Mesendoderm (in vitro differentiated cells): Measurements from ENCODE around the gene PPP2R2C.

Experiments used
- DNase-seq: peaks from one replicate; pipeline ENCODE4 v3.0.0; 2013
- H2AK5ac ChIP-seq: 2 replicates; pipeline ENCODE4 v1.6.1; 2013; ENCODE audit warnings: low read length, inconsistent platforms
- H2BK120ac ChIP-seq: 2 replicates; pipeline ENCODE4 v1.6.1; 2013; ENCODE audit warnings: low read depth, mild to moderate bottlenecking, low read length, moderate library complexity, mixed read lengths
- H2BK15ac ChIP-seq: replicated peaks from 2 replicates; pipeline ENCODE4 v1.6.1; 2013; ENCODE audit warnings: low read depth, mild to moderate bottlenecking, moderate library complexity
- H2BK5ac ChIP-seq: 2 replicates; pipeline ENCODE4 v1.6.1; 2013; ENCODE audit warnings: low read length, inconsistent platforms
- H3K18ac ChIP-seq: 2 replicates; pipeline ENCODE4 v1.6.1; 2013; ENCODE audit warnings: mild to moderate bottlenecking, low read length, mixed read lengths
- H3K23ac ChIP-seq: one replicate; pipeline ENCODE4 v1.6.1; 2013; ENCODE audit warnings: low read length
- H3K27ac ChIP-seq: 2 replicates; pipeline ENCODE4 v1.5.1; 2013; ENCODE audit warnings: low read depth, mild to moderate bottlenecking, inconsistent platforms, low read length, moderate library complexity
- H3K27me3 ChIP-seq: 2 replicates; pipeline ENCODE4 v1.6.1; 2013; ENCODE audit warnings: low read length, control low read depth, mild to moderate bottlenecking, inconsistent platforms; ENCODE audit not compliant: insufficient read depth, poor library complexity
- H3K36me3 ChIP-seq: 2 replicates; pipeline ENCODE4 v1.6.1; 2013; ENCODE audit warnings: low read length, inconsistent platforms; ENCODE audit not compliant: control insufficient read depth, insufficient read depth
- H3K4ac ChIP-seq: one replicate; pipeline ENCODE4 v1.6.1; 2013; ENCODE audit warnings: low read depth, mild to moderate bottlenecking, low read length, moderate library complexity
- H3K4me1 ChIP-seq: 2 replicates; pipeline ENCODE4 v1.6.1; 2013; ENCODE audit warnings: low read depth, low read length, inconsistent platforms; ENCODE audit not compliant: control insufficient read depth
- H3K4me2 ChIP-seq: 2 replicates; pipeline ENCODE4 v1.6.1; 2013; ENCODE audit warnings: low read length
- H3K4me3 ChIP-seq: 2 replicates; pipeline ENCODE4 v1.5.1; 2013; ENCODE audit warnings: mild to moderate bottlenecking, low read length
- H3K56ac ChIP-seq: one replicate; pipeline ENCODE4 v1.6.1; 2013; ENCODE audit warnings: low read length
- H3K79me1 ChIP-seq: 2 replicates; pipeline ENCODE4 v1.6.1; 2013; ENCODE audit warnings: low read length, inconsistent platforms
- H3K79me2 ChIP-seq: 2 replicates; pipeline ENCODE4 v1.6.1; 2013; ENCODE audit warnings: mild to moderate bottlenecking, low read length; ENCODE audit not compliant: control insufficient read depth, insufficient read depth
- H3K9ac ChIP-seq: 2 replicates; pipeline ENCODE4 v1.6.1; 2013; ENCODE audit warnings: low read length, inconsistent platforms
- H4K5ac ChIP-seq: one replicate; pipeline ENCODE4 v1.6.1; 2013; ENCODE audit warnings: low read length
- H4K8ac ChIP-seq: one replicate; pipeline ENCODE4 v1.6.1; 2013; ENCODE audit warnings: low read depth, mild to moderate bottlenecking, control low read depth, low read length, moderate library complexity
- WGBS: extraction: QIAGEN DNeasy Blood & Tissue Kit; methylation state at CpG from one replicate; pipeline ENCODE4 v1.1.7; 2013; ENCODE audit warnings: low lambda C conversion rate, missing lambda C conversion rate; ENCODE audit not compliant: insufficient coverage; ENCODE audit errors: extremely low coverage; 5-methylcytosine and 5-hydroxymethylcytosine counted together

Gene PPP2R2C

GRCh38 chr4:6460876-6461275, 11.5 kb downstream of the PPP2R2C start:
- no peak overlapping the region for H2BK5ac ChIP-seq
- H2AK5ac ChIP-seq = no peak overlapping the region
- H3K27me3 ChIP-seq = no peaks in the 10 kb centered on the region
- H3K9ac ChIP-seq = no peak overlapping the region
- H3K23ac ChIP-seq = no peak overlapping the region
- no peak overlapping the region for H3K56ac ChIP-seq
- H3K36me3 ChIP-seq = no peaks in the 10 kb centered on the region
- no peak overlapping the region for H4K8ac ChIP-seq
- H3K4me3 ChIP-seq = no peak overlapping the region
- no peak overlapping the region for H2BK15ac ChIP-seq
- no peak overlapping the region for H3K27ac ChIP-seq
- no peak for DNase-seq
- no peak overlapping the region for H3K4ac ChIP-seq
- H3K79me1 ChIP-seq = peaks cover 11% of the 10 kb centered on the region
- peaks cover 2% of the 10 kb centered on the region for H3K4me1 ChIP-seq
- H2BK120ac ChIP-seq = no peak overlapping the region
- H3K4me2 ChIP-seq = no peak overlapping the region
- H3K79me2 ChIP-seq = peaks cover 11% of the 10 kb centered on the region
- no peak overlapping the region for H3K18ac ChIP-seq
- no CpG with 5 or more reads among the region's 9 CpGs for WGBS
- H4K5ac ChIP-seq = no peak overlapping the region

GRCh38 chr4:6458528-6458927, 13.9 kb downstream of the PPP2R2C start:
- DNase-seq = no peak
- no peak overlapping the region for H3K4me2 ChIP-seq
- no peak overlapping the region for H2BK15ac ChIP-seq
- no peak overlapping the region for H3K23ac ChIP-seq
- no peak overlapping the region for H4K5ac ChIP-seq
- H3K4me3 ChIP-seq = no peak overlapping the region
- no CpG with 5 or more reads among the region's 2 CpGs for WGBS
- no peak overlapping the region for H2BK5ac ChIP-seq
- no peak overlapping the region for H3K18ac ChIP-seq
- H3K79me2 ChIP-seq = peaks cover 7% of the 10 kb centered on the region
- peaks cover 8% of the 10 kb centered on the region for H3K79me1 ChIP-seq
- H3K9ac ChIP-seq = no peak overlapping the region
- peaks cover 2% of the 10 kb centered on the region for H3K4me1 ChIP-seq
- H2AK5ac ChIP-seq = no peak overlapping the region
- H3K27me3 ChIP-seq = no peaks in the 10 kb centered on the region
- no peak overlapping the region for H3K27ac ChIP-seq
- H3K36me3 ChIP-seq = no peaks in the 10 kb centered on the region
- H3K4ac ChIP-seq = no peak overlapping the region
- no peak overlapping the region for H4K8ac ChIP-seq
- no peak overlapping the region for H3K56ac ChIP-seq
- no peak overlapping the region for H2BK120ac ChIP-seq

- Histone ChIP-seq H2AK5ac (no peak overlapping the region), H2BK15ac (no peak overlapping the region), H3K36me3 (no peaks in the 10 kb centered on the region), H3K4me3 (no peak overlapping the region), H3K4me1 (no peaks in the 10 kb centered on the region), H3K27ac (no peak overlapping the region), H2BK120ac (no peak overlapping the region), H3K9ac (no peak overlapping the region), H3K79me1 (peaks cover 5% of the 10 kb centered on the region), H3K18ac (no peak overlapping the region), H3K23ac (no peak overlapping the region), H3K56ac (no peak overlapping the region), H3K27me3 (no peaks in the 10 kb centered on the region), H4K5ac (no peak overlapping the region), H3K4ac (no peak overlapping the region), H3K79me2 (peaks cover 6% of the 10 kb centered on the region), H3K4me2 (no peak overlapping the region), H4K8ac (no peak overlapping the region), H2BK5ac (no peak overlapping the region)
- WGBS = no CpG with 5 or more reads among the region's 11 CpGs
- no peak for DNase-seq
Measured at GRCh38 chr4:6456450-6456849, 16.0 kb downstream of the PPP2R2C start.

GRCh38 chr4:6454112-6454910, 18.1 kb downstream of the PPP2R2C start:
- Histone ChIP-seq H2BK15ac (no peak overlapping the region), H2BK120ac (no peak overlapping the region), H3K79me2 (peaks cover 2% of the 10 kb centered on the region), H3K4me1 (no peaks in the 10 kb centered on the region), H2BK5ac (no peak overlapping the region), H3K79me1 (peaks cover 4% of the 10 kb centered on the region), H3K4me3 (no peak overlapping the region), H2AK5ac (no peak overlapping the region), H3K27ac (no peak overlapping the region), H3K4me2 (no peak overlapping the region), H3K4ac (no peak overlapping the region), H3K36me3 (no peaks in the 10 kb centered on the region), H3K9ac (no peak overlapping the region), H3K18ac (no peak overlapping the region), H3K27me3 (no peaks in the 10 kb centered on the region), H4K5ac (no peak overlapping the region), H3K23ac (no peak overlapping the region), H4K8ac (no peak overlapping the region), H3K56ac (no peak overlapping the region)
- no CpG with 5 or more reads among the region's 13 CpGs for WGBS
- no peak for DNase-seq

GRCh38 chr4:6453688-6453990, 18.8 kb downstream of the PPP2R2C start:
- Histone ChIP-seq H3K56ac (no peak overlapping the region), H3K4me1 (no peaks in the 10 kb centered on the region), H3K9ac (no peak overlapping the region), H3K27ac (no peak overlapping the region), H4K8ac (no peak overlapping the region), H4K5ac (no peak overlapping the region), H3K79me2 (no peaks in the 10 kb centered on the region), H2BK15ac (no peak overlapping the region), H3K27me3 (no peaks in the 10 kb centered on the region), H2AK5ac (no peak overlapping the region), H2BK5ac (no peak overlapping the region), H3K4ac (no peak overlapping the region), H2BK120ac (no peak overlapping the region), H3K36me3 (no peaks in the 10 kb centered on the region), H3K4me2 (no peak overlapping the region), H3K79me1 (peaks cover 5% of the 10 kb centered on the region), H3K4me3 (no peak overlapping the region), H3K23ac (no peak overlapping the region), H3K18ac (no peak overlapping the region)
- WGBS = no CpG with 5 or more reads among the region's 8 CpGs
- no peak for DNase-seq
